ENCODE measurements around the gene ATIC. TPM values are rescaled to one million over a fixed set of nuclear protein-coding genes. Genes with fewer than 3 reads are reported as not detected.

Gene ATIC
- total RNA-seq, 1 donor from 2014 or later: 161 TPM

DNA sequence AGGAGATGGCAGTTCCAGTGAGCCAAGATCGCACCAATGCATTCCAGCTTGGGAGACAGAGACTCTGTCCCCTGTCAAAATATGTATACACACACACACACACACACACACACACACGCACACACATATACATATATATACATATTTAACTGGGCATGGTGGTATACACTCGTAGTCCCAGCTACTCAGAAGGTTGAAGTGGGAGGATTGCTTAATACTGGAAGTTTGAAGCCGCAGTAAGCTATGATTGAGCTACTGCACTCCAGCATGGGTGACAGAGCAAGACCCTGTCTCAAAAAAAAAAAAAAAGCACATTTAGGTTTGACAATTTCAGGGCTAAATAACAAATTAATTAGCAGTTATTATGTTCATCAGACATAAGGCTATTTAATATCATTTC, 36.0 kb upstream of the ATIC start:
- peaks cover 3% of the 10 kb centered on the region for H3K27me3 Mint-ChIP-seq
- no peak for DNase-seq
- H3K9me3 Mint-ChIP-seq: no peaks in the 10 kb centered on the region
- CTCF ChIA-PET: no interaction called here
- peaks cover 4% of the 10 kb centered on the region for H3K4me1 Mint-ChIP-seq
- H3K4me3 Mint-ChIP-seq: no peak overlapping the region
- intact Hi-C loops (cut with micrococcal nuclease): no loop called here
- no peak overlapping the region for H3K27ac Mint-ChIP-seq
- TF ChIP-seq, protein P1, sequence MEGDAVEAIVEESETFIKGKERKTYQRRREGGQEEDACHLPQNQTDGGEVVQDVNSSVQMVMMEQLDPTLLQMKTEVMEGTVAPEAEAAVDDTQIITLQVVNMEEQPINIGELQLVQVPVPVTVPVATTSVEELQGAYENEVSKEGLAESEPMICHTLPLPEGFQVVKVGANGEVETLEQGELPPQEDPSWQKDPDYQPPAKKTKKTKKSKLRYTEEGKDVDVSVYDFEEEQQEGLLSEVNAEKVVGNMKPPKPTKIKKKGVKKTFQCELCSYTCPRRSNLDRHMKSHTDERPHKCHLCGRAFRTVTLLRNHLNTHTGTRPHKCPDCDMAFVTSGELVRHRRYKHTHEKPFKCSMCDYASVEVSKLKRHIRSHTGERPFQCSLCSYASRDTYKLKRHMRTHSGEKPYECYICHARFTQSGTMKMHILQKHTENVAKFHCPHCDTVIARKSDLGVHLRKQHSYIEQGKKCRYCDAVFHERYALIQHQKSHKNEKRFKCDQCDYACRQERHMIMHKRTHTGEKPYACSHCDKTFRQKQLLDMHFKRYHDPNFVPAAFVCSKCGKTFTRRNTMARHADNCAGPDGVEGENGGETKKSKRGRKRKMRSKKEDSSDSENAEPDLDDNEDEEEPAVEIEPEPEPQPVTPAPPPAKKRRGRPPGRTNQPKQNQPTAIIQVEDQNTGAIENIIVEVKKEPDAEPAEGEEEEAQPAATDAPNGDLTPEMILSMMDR (IDR thresholded peaks at IDR 0.05): no peak
- ATAC-seq (ENCODE audit: low read depth): no peak
- POLR2A ChIA-PET: no interaction called here
- no peaks in the 10 kb centered on the region for H3K36me3 Mint-ChIP-seq (ENCODE audit: low read depth)

DNA sequence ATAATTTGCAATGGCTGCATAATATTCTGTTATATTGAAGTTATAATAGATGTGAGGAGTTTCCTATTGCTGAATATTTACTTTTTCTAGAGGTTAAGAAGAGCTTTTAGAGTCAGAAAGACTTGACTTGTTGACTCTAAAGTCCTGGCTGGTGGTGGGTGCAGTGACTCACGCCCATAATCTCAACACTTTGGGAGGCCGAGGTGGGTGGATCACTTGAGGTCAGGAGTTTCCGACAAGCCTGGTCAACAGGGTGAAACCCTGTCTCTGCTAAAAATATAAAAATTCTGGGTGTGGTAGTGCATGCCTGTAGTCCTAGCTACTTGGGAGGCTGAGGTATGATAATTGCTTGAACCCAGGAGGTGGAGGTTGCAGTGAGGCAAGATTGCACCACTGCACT, 33.9 kb upstream of the ATIC start:
- no peak for ATAC-seq (ENCODE audit: low read depth)
- no peak for DNase-seq
- H3K9me3 Mint-ChIP-seq: no peaks in the 10 kb centered on the region
- TF ChIP-seq, protein P1 (IDR thresholded peaks at IDR 0.05): no peak
- intact Hi-C loops (cut with micrococcal nuclease): no loop called here
- peaks cover 3% of the 10 kb centered on the region for H3K27me3 Mint-ChIP-seq
- H3K36me3 Mint-ChIP-seq (ENCODE audit: low read depth): no peaks in the 10 kb centered on the region
- ChIA-PET CTCF (no interaction called here), POLR2A (no interaction called here)
- H3K27ac Mint-ChIP-seq: no peak overlapping the region
- H3K4me1 Mint-ChIP-seq: peaks cover 4% of the 10 kb centered on the region
- no peak overlapping the region for H3K4me3 Mint-ChIP-seq

DNA sequence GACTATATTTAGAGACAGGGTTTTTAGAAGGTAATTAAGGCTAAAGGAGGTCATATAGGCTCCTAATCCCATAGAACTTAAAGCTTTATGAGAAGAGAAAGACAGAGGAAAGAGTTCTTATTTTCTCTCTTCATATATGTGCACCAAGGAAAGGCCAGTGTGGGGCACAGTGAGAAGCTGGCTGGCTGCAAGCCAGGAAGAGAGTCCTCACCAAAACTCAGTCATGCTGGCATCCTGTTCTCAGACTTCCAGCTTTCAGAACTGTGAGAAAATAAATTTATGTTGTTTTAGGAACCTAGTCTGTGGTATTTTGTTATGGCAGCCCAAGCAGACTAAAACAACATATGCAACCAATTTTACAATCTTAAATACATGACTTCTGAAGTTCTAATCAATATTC, 31.5 kb upstream of the ATIC start:
- H3K4me3 Mint-ChIP-seq: no peak overlapping the region
- ChIA-PET POLR2A (no interaction called here), CTCF (no interaction called here)
- DNase-seq (no peak), ATAC-seq (ENCODE audit: low read depth) (no peak)
- TF ChIP-seq, protein P1 (IDR thresholded peaks at IDR 0.05): no peak
- intact Hi-C loops (cut with micrococcal nuclease): no loop called here
- H3K36me3 Mint-ChIP-seq (ENCODE audit: low read depth): no peaks in the 10 kb centered on the region
- H3K27me3 Mint-ChIP-seq: peaks cover 3% of the 10 kb centered on the region
- no peak overlapping the region for H3K27ac Mint-ChIP-seq
- no peaks in the 10 kb centered on the region for H3K9me3 Mint-ChIP-seq
- H3K4me1 Mint-ChIP-seq: peaks cover 4% of the 10 kb centered on the region

DNA sequence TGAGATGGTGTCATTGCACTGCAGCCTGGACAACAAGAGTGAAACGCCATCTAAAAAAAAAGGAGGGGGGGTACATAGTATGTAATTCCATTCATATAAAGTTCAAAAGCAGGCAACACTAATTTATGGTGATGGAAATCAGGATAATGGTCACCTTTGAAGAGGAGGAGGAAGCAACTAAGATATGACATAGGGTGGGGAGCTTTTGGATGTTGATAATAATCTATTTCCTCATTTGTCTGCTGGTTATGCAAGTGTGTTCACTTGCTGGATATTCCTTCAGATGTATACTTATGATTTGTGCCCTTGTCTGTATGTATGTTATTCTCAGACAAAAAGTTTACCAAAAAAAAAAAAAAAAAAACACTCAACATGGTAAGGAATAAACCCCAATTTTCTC, 28.6 kb upstream of the ATIC start:
- Mint-ChIP-seq H3K4me3 (no peak overlapping the region), H3K4me1 (peaks cover 4% of the 10 kb centered on the region), H3K27ac (no peak overlapping the region), H3K36me3 (ENCODE audit: low read depth) (no peaks in the 10 kb centered on the region), H3K9me3 (no peaks in the 10 kb centered on the region), H3K27me3 (no peaks in the 10 kb centered on the region)
- ChIA-PET POLR2A (no interaction called here), CTCF (no interaction called here)
- ATAC-seq (ENCODE audit: low read depth) (no peak), DNase-seq (no peak)
- TF ChIP-seq, protein P1 (IDR thresholded peaks at IDR 0.05): no peak
- intact Hi-C loops (cut with micrococcal nuclease): no loop called here

DNA sequence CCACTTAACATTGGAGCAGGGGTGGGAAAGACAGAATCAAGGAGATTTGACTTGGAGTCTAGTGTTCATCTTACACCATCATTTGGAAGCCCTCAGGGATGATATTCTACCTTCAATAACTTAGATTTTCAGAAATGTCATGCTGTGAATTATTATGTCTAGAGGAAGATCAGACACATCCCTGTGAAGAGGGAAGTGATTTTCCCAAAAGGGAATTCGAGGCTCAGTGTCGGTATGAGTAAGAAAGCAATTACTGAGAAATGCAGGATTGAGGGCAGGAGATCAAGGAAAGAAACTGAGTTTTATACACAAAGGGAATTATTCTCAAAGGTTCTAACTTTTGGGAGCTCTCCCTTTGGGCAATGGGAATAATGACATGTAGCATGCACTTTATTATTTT, 25.6 kb upstream of the ATIC start:
- TF ChIP-seq, protein P1 (IDR thresholded peaks at IDR 0.05): no peak
- H3K4me3 Mint-ChIP-seq: no peak overlapping the region
- no peaks in the 10 kb centered on the region for H3K36me3 Mint-ChIP-seq (ENCODE audit: low read depth)
- no peaks in the 10 kb centered on the region for H3K27me3 Mint-ChIP-seq
- no peaks in the 10 kb centered on the region for H3K9me3 Mint-ChIP-seq
- H3K4me1 Mint-ChIP-seq: no peaks in the 10 kb centered on the region
- intact Hi-C loops (cut with micrococcal nuclease): no loop called here
- no peak for DNase-seq
- CTCF ChIA-PET: no interaction called here
- H3K27ac Mint-ChIP-seq: no peak overlapping the region
- POLR2A ChIA-PET: no interaction called here
- ATAC-seq (ENCODE audit: low read depth): no peak
